Stimulated activated effector memory CD8-positive, alpha-beta T cell treated with anti-CD3 and anti-CD28 coated beads, Interleukin-12 subunit alpha, Interleukin-12 subunit beta, amount 100 ng/mL, for 72 hours (primary cell): ENCODE results near the gene DNM1L.

ENCODE experiments used
- ATAC-seq: fragments of 150-1000 bp; cut with Tn5 transposase; 2 replicates; pipeline ENCODE4 v1.10.0; 2021
- DNase-seq, 2 donors: peaks; one replicate each; pipeline ENCODE4 v3.0.0; 2021 to 2022; ENCODE audit warnings: low spot score in 2 of 2
- H3K27ac Mint-ChIP-seq: one replicate; pipeline ENCODE4 v1.8.0; 2022; ENCODE audit warnings: mild to moderate bottlenecking, mixed read lengths
- H3K36me3 Mint-ChIP-seq: one replicate; pipeline ENCODE4 v1.8.0; 2022; ENCODE audit warnings: mild to moderate bottlenecking, mixed read lengths
- H3K4me1 Mint-ChIP-seq: one replicate; pipeline ENCODE4 v1.8.0; 2022; ENCODE audit warnings: mixed read lengths
- H3K4me3 Mint-ChIP-seq: one replicate; pipeline ENCODE4 v1.8.0; 2022; ENCODE audit warnings: mild to moderate bottlenecking, mixed read lengths
- H3K9me3 Mint-ChIP-seq: one replicate; pipeline ENCODE4 v1.8.0; 2022; ENCODE audit warnings: mixed read lengths

The DNM1L gene

GRCh38 chr12:32679091-32679919 is at the start of gene DNM1L:
TSS of gene DNM1L (plus strand) at chr12:32679301. CDS start at chr12:32679364, 63 bp downstream.
- Mint-ChIP-seq H3K27ac (peak within 1 kb of the TSS; percentile 90), H3K4me3 (peak within 1 kb of the TSS; percentile 84), H3K4me1 (peaks cover 23% of the 10 kb centered on the region), H3K36me3 (peaks cover 15% of the 10 kb centered on the region), H3K9me3 (no peaks in the 10 kb centered on the region)
- DNase-seq = peak; percentile 82 to 94
- peak; percentile 99 for ATAC-seq

GRCh38 chr12:32641287-32641901 is 37.7 kb upstream of the DNM1L start:
- ATAC-seq (no peak), DNase-seq (no peak)
- H3K9me3 Mint-ChIP-seq = no peaks in the 10 kb centered on the region
- no peaks in the 10 kb centered on the region for H3K36me3 Mint-ChIP-seq
- no peak overlapping the region for H3K27ac Mint-ChIP-seq
- H3K4me1 Mint-ChIP-seq = no peaks in the 10 kb centered on the region
- H3K4me3 Mint-ChIP-seq = no peak overlapping the region

GRCh38 chr12:32644431-32644830 is 34.7 kb upstream of the DNM1L start:
- ATAC-seq (no peak), DNase-seq (no peak)
- Mint-ChIP-seq H3K9me3 (no peaks in the 10 kb centered on the region), H3K27ac (no peak overlapping the region), H3K4me3 (no peak overlapping the region), H3K4me1 (no peaks in the 10 kb centered on the region), H3K36me3 (no peaks in the 10 kb centered on the region)

- Mint-ChIP-seq H3K36me3 (no peaks in the 10 kb centered on the region), H3K4me3 (no peak overlapping the region), H3K4me1 (no peaks in the 10 kb centered on the region), H3K9me3 (no peaks in the 10 kb centered on the region), H3K27ac (no peak overlapping the region)
- ATAC-seq (no peak), DNase-seq (no peak)
These were observed 31.8 kb upstream of the DNM1L start for GRCh38 chr12:32647275-32647674.

GRCh38 chr12:32650508-32650907 is 28.6 kb upstream of the DNM1L start:
- no peaks in the 10 kb centered on the region for H3K4me1 Mint-ChIP-seq
- DNase-seq (no peak), ATAC-seq (no peak)
- H3K9me3 Mint-ChIP-seq = no peaks in the 10 kb centered on the region
- H3K27ac Mint-ChIP-seq = no peak overlapping the region
- no peaks in the 10 kb centered on the region for H3K36me3 Mint-ChIP-seq
- no peak overlapping the region for H3K4me3 Mint-ChIP-seq

GRCh38 chr12:32651151-32651955 is 27.7 kb upstream of the DNM1L start:
- ATAC-seq (no peak), DNase-seq (no peak)
- no peaks in the 10 kb centered on the region for H3K9me3 Mint-ChIP-seq
- no peaks in the 10 kb centered on the region for H3K4me1 Mint-ChIP-seq
- no peaks in the 10 kb centered on the region for H3K36me3 Mint-ChIP-seq
- no peak overlapping the region for H3K27ac Mint-ChIP-seq
- H3K4me3 Mint-ChIP-seq = no peak overlapping the region

- H3K4me3 Mint-ChIP-seq = no peak overlapping the region
- H3K4me1 Mint-ChIP-seq = no peaks in the 10 kb centered on the region
- no peaks in the 10 kb centered on the region for H3K9me3 Mint-ChIP-seq
- ATAC-seq (no peak), DNase-seq (no peak)
- no peak overlapping the region for H3K27ac Mint-ChIP-seq
- no peaks in the 10 kb centered on the region for H3K36me3 Mint-ChIP-seq
These were observed 27.2 kb upstream of the DNM1L start for GRCh38 chr12:32651956-32652210.

- ATAC-seq (peak; percentile 39), DNase-seq (no peak)
- Mint-ChIP-seq H3K27ac (no peak overlapping the region), H3K36me3 (no peaks in the 10 kb centered on the region), H3K4me1 (no peaks in the 10 kb centered on the region), H3K9me3 (no peaks in the 10 kb centered on the region), H3K4me3 (no peak overlapping the region)
These were observed 19.1 kb upstream of the DNM1L start for GRCh38 chr12:32659908-32660440.

GRCh38 chr12:32661706-32662105 is 17.4 kb upstream of the DNM1L start:
- no peaks in the 10 kb centered on the region for H3K9me3 Mint-ChIP-seq
- DNase-seq (no peak), ATAC-seq (no peak)
- H3K27ac Mint-ChIP-seq = no peak overlapping the region
- no peaks in the 10 kb centered on the region for H3K36me3 Mint-ChIP-seq
- H3K4me3 Mint-ChIP-seq = no peak overlapping the region
- H3K4me1 Mint-ChIP-seq = no peaks in the 10 kb centered on the region

GRCh38 chr12:32662665-32663064 is 16.4 kb upstream of the DNM1L start:
- Mint-ChIP-seq H3K27ac (no peak overlapping the region), H3K4me1 (no peaks in the 10 kb centered on the region), H3K9me3 (no peaks in the 10 kb centered on the region)

GRCh38 chr12:32666018-32666417 is 13.1 kb upstream of the DNM1L start:
- H3K27ac Mint-ChIP-seq = no peak overlapping the region
- no peak for DNase-seq
- no peaks in the 10 kb centered on the region for H3K9me3 Mint-ChIP-seq
- H3K4me1 Mint-ChIP-seq = no peaks in the 10 kb centered on the region
- H3K4me3 Mint-ChIP-seq = peak overlapping the region; percentile 17
- H3K36me3 Mint-ChIP-seq = no peaks in the 10 kb centered on the region
- ATAC-seq = no peak

More at GRCh38 chr12:32662665-32663064, 16.4 kb upstream of the DNM1L start:
- H3K36me3 Mint-ChIP-seq = no peaks in the 10 kb centered on the region
- H3K4me3 Mint-ChIP-seq = no peak overlapping the region
- DNase-seq = no peak
- ATAC-seq = no peak

- Mint-ChIP-seq H3K27ac (no peak overlapping the region), H3K36me3 (no peaks in the 10 kb centered on the region), H3K4me1 (no peaks in the 10 kb centered on the region), H3K9me3 (no peaks in the 10 kb centered on the region), H3K4me3 (no peak overlapping the region)
- ATAC-seq = no peak
- no peak for DNase-seq
These were observed 9.5 kb upstream of the DNM1L start for GRCh38 chr12:32669584-32669983.

- DNase-seq = no peak
- no peaks in the 10 kb centered on the region for H3K36me3 Mint-ChIP-seq
- no peaks in the 10 kb centered on the region for H3K4me1 Mint-ChIP-seq
- H3K9me3 Mint-ChIP-seq = no peaks in the 10 kb centered on the region
- H3K4me3 Mint-ChIP-seq = no peak overlapping the region
- H3K27ac Mint-ChIP-seq = no peak overlapping the region
- no peak for ATAC-seq
These were observed 6.9 kb upstream of the DNM1L start for GRCh38 chr12:32671930-32672780.

- Mint-ChIP-seq H3K4me1 (peaks cover 23% of the 10 kb centered on the region), H3K9me3 (no peaks in the 10 kb centered on the region), H3K4me3 (peak overlapping the region; percentile 84), H3K27ac (peak overlapping the region; percentile 90), H3K36me3 (peaks cover 21% of the 10 kb centered on the region)
- DNase-seq (no peak), ATAC-seq (no peak)
These were observed 778 bp downstream of the DNM1L start for GRCh38 chr12:32679920-32680237.

GRCh38 chr12:32680787-32681186 is 1.7 kb downstream of the DNM1L start:
- H3K36me3 Mint-ChIP-seq = peaks cover 30% of the 10 kb centered on the region
- DNase-seq (no peak), ATAC-seq (no peak)
- H3K27ac Mint-ChIP-seq = peak overlapping the region; percentile 90
- H3K4me3 Mint-ChIP-seq = peak overlapping the region; percentile 84
- H3K4me1 Mint-ChIP-seq = peaks cover 27% of the 10 kb centered on the region
- H3K9me3 Mint-ChIP-seq = no peaks in the 10 kb centered on the region
